Measurements from ENCODE around the gene TUT4.

The TUT4 gene

DNA sequence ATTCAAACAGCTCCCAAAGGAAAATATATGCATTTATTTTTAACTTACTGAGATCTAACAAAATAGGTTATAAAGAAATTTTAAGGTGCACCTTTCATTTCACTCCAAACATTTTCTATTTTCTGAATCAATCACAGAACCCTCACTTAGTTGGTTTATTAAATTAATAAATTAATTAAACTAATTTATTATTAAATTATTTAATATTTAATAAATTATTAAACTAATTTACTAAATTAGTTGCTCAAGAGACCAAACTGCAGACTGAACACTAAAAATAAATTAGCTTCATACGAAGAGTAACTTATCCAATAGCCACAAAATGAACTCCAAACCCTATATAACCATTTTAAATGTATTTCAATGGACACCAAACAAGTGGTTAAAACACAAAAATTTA lies 80.5 kb downstream of the TUT4 start:
- TF ChIP-seq FOXM1 (IDR thresholded peaks at IDR 0.05; ENCODE audit: borderline replicate concordance, low read depth) (no peak), CEBPB (IDR thresholded peaks at IDR 0.05) (no peak), TEAD4 (IDR thresholded peaks at IDR 0.05) (no peak), EP300 (IDR thresholded peaks at IDR 0.05; ENCODE audit: borderline replicate concordance) (no peak), EGR1 (IDR thresholded peaks at IDR 0.05) (no peak), CREB1 (IDR thresholded peaks at IDR 0.05; ENCODE audit: low read depth) (no peak), YY1 (IDR thresholded peaks at IDR 0.05; ENCODE audit: low read depth) (no peak), TAF1 (IDR thresholded peaks at IDR 0.05; ENCODE audit: low read depth) (no peak), RAD21 (IDR thresholded peaks at IDR 0.05; ENCODE audit: low read depth) (no peak)
- TF ChIP-seq, protein P1, sequence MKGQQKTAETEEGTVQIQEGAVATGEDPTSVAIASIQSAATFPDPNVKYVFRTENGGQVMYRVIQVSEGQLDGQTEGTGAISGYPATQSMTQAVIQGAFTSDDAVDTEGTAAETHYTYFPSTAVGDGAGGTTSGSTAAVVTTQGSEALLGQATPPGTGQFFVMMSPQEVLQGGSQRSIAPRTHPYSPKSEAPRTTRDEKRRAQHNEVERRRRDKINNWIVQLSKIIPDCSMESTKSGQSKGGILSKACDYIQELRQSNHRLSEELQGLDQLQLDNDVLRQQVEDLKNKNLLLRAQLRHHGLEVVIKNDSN (IDR thresholded peaks at IDR 0.05) = no peak
- TF ChIP-seq, protein P2, sequence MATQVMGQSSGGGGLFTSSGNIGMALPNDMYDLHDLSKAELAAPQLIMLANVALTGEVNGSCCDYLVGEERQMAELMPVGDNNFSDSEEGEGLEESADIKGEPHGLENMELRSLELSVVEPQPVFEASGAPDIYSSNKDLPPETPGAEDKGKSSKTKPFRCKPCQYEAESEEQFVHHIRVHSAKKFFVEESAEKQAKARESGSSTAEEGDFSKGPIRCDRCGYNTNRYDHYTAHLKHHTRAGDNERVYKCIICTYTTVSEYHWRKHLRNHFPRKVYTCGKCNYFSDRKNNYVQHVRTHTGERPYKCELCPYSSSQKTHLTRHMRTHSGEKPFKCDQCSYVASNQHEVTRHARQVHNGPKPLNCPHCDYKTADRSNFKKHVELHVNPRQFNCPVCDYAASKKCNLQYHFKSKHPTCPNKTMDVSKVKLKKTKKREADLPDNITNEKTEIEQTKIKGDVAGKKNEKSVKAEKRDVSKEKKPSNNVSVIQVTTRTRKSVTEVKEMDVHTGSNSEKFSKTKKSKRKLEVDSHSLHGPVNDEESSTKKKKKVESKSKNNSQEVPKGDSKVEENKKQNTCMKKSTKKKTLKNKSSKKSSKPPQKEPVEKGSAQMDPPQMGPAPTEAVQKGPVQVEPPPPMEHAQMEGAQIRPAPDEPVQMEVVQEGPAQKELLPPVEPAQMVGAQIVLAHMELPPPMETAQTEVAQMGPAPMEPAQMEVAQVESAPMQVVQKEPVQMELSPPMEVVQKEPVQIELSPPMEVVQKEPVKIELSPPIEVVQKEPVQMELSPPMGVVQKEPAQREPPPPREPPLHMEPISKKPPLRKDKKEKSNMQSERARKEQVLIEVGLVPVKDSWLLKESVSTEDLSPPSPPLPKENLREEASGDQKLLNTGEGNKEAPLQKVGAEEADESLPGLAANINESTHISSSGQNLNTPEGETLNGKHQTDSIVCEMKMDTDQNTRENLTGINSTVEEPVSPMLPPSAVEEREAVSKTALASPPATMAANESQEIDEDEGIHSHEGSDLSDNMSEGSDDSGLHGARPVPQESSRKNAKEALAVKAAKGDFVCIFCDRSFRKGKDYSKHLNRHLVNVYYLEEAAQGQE (IDR thresholded peaks at IDR 0.05; ENCODE audit: low read depth) = no peak
- TF ChIP-seq, protein P3, sequence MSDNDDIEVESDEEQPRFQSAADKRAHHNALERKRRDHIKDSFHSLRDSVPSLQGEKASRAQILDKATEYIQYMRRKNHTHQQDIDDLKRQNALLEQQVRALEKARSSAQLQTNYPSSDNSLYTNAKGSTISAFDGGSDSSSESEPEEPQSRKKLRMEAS (IDR thresholded peaks at IDR 0.05) = no peak

DNA sequence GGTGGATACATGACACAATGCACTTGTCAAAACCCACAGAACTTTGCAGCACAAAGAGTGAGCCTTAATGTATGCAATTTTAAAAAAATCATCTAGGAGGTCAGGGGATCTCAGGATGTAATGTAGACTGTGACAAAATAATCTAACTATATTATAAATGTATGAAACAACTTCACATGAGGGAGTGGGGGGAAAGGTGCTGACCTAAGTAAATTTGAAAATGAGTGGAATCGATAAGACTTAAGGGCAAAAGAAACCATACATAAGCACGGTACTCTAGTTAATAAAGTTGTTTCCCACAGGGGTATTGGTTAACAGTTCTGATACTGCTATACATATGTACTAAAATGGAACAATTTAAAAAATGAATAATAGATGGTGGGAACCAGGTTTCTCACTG lies 83.8 kb downstream of the TUT4 start:
- TF ChIP-seq CEBPB (IDR thresholded peaks at IDR 0.05) = no peak
- TF ChIP-seq TEAD4 (IDR thresholded peaks at IDR 0.05) = no peak
- TF ChIP-seq FOXM1 (IDR thresholded peaks at IDR 0.05; ENCODE audit: borderline replicate concordance, low read depth) = no peak
- TF ChIP-seq RAD21 (IDR thresholded peaks at IDR 0.05; ENCODE audit: low read depth) = no peak
- TF ChIP-seq, protein P1 (IDR thresholded peaks at IDR 0.05) = no peak
- no peak for TF ChIP-seq CREB1 (IDR thresholded peaks at IDR 0.05; ENCODE audit: low read depth)
- TF ChIP-seq YY1 (IDR thresholded peaks at IDR 0.05; ENCODE audit: low read depth) = no peak
- TF ChIP-seq EGR1 (IDR thresholded peaks at IDR 0.05) = no peak
- TF ChIP-seq TAF1 (IDR thresholded peaks at IDR 0.05; ENCODE audit: low read depth) = no peak

DNA sequence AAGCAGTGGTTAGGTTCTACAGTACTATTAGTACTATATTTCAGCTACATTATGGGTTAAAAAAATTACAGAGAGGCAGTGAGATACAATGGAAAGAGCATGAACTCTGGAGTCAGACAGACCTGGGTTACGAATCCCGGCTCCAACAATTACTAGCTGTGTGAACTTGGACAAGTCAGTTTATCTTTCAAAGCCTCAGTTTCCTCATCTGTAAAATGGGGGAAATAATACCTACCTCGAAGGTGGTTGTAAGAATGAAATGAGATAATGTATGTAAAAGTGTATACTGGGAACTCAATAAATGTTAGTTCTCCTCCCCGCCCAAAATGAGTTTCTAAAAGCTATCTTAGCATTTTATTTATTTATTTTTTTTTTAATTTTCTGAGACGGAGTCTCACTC lies 89.0 kb downstream of the TUT4 start:
- no peak for TF ChIP-seq CEBPB (IDR thresholded peaks at IDR 0.05)
- TF ChIP-seq CREB1 (IDR thresholded peaks at IDR 0.05; ENCODE audit: low read depth) = no peak
- TF ChIP-seq, protein P1 (IDR thresholded peaks at IDR 0.05) = no peak
- TF ChIP-seq ZBTB7A (IDR thresholded peaks at IDR 0.05; ENCODE audit: low read depth) = no peak
- TF ChIP-seq TCF12 (IDR thresholded peaks at IDR 0.05; ENCODE audit: low read depth) = no peak
- no peak for TF ChIP-seq FOXM1 (IDR thresholded peaks at IDR 0.05; ENCODE audit: borderline replicate concordance, low read depth)
- TF ChIP-seq, protein P2 (IDR thresholded peaks at IDR 0.05; ENCODE audit: low read depth) = no peak
- no peak for TF ChIP-seq EP300 (IDR thresholded peaks at IDR 0.05; ENCODE audit: borderline replicate concordance)
- TF ChIP-seq EGR1 (IDR thresholded peaks at IDR 0.05) = no peak
- no peak for TF ChIP-seq YY1 (IDR thresholded peaks at IDR 0.05; ENCODE audit: low read depth)
- TF ChIP-seq, protein P3 (IDR thresholded peaks at IDR 0.05) = no peak
- no peak for TF ChIP-seq NFIC (IDR thresholded peaks at IDR 0.05)

DNA sequence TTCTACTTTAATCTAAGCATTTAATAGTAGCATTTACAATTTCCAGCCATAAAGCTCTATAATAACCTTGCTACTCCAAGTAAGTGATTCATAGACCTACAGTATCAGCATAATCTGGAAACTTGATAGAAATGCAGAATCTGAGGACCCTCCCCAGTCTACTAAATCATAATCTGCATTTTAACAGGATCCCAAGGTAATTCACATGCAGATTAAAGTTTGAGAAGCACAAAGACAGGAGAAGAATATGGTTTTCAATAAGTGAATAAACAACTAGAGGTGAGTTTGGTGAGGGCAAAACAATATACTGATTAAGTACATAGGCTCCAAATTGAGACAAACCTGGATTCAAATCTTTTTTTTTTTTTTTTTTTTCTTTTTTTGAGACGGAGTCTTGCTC lies 91.1 kb downstream of the TUT4 start:
- TF ChIP-seq, protein P2 (IDR thresholded peaks at IDR 0.05; ENCODE audit: low read depth) = no peak
- TF ChIP-seq CEBPB (IDR thresholded peaks at IDR 0.05) = no peak
- no peak for TF ChIP-seq RAD21 (IDR thresholded peaks at IDR 0.05; ENCODE audit: low read depth)
- TF ChIP-seq EGR1 (IDR thresholded peaks at IDR 0.05) = no peak
- TF ChIP-seq ZBTB7A (IDR thresholded peaks at IDR 0.05; ENCODE audit: low read depth) = no peak
- TF ChIP-seq TEAD4 (IDR thresholded peaks at IDR 0.05) = no peak
- TF ChIP-seq, protein P3 (IDR thresholded peaks at IDR 0.05) = no peak
- no peak for TF ChIP-seq YY1 (IDR thresholded peaks at IDR 0.05; ENCODE audit: low read depth)
- TF ChIP-seq EP300 (IDR thresholded peaks at IDR 0.05; ENCODE audit: borderline replicate concordance) = no peak
- no peak for TF ChIP-seq FOXM1 (IDR thresholded peaks at IDR 0.05; ENCODE audit: borderline replicate concordance, low read depth)
- no peak for TF ChIP-seq TCF12 (IDR thresholded peaks at IDR 0.05; ENCODE audit: low read depth)
- no peak for TF ChIP-seq CREB1 (IDR thresholded peaks at IDR 0.05; ENCODE audit: low read depth)
